Measurements from ENCODE around the gene TCF3.

- no peak for TF ChIP-seq SPI1 (IDR thresholded peaks at IDR 0.05; ENCODE audit: low read depth, low read length)
- no peak for TF ChIP-seq POLR2AphosphoS5 (IDR thresholded peaks at IDR 0.05; ENCODE audit: low read depth, low read length)
- no peak; the same call in 1 of the 2 replicates for TF ChIP-seq POLR2A (IDR thresholded peaks at IDR 0.05; ENCODE audit: low read depth, low read length)
- no peak for TF ChIP-seq TAF1 (IDR thresholded peaks at IDR 0.05; ENCODE audit: low read depth, low read length)
- TF ChIP-seq PAX5 (IDR thresholded peaks at IDR 0.05; ENCODE audit: insufficient read depth, low read length, severe bottlenecking) = no peak
Observed at GRCh38 chr19:1591421-1592023, 60.9 kb downstream of the TCF3 start.
